ENCODE results near the gene THRA.
A peak's percentile ranks its signal among the peaks of the same experiment; 100 is the strongest.

The THRA gene

GRCh38 chr17:40076591-40076990 is 13.8 kb downstream of the THRA start:
- H3K27me3 Mint-ChIP-seq = no peaks in the 10 kb centered on the region
- H3K36me3 Mint-ChIP-seq (ENCODE audit: low read depth) = no peaks in the 10 kb centered on the region
- peaks cover 31% of the 10 kb centered on the region for H3K4me1 Mint-ChIP-seq
- no peak overlapping the region for H3K27ac Mint-ChIP-seq
- no peaks in the 10 kb centered on the region for H3K9me3 Mint-ChIP-seq
- DNase-seq (no peak), ATAC-seq (no peak)
- no peak overlapping the region for H3K4me3 Mint-ChIP-seq

GRCh38 chr17:40079545-40079944 is 16.8 kb downstream of the THRA start:
- H3K27ac Mint-ChIP-seq = no peak overlapping the region
- peaks cover 2% of the 10 kb centered on the region for H3K36me3 Mint-ChIP-seq (ENCODE audit: low read depth)
- ATAC-seq = no peak
- no peak overlapping the region for H3K4me3 Mint-ChIP-seq
- no peaks in the 10 kb centered on the region for H3K9me3 Mint-ChIP-seq
- H3K4me1 Mint-ChIP-seq = peaks cover 20% of the 10 kb centered on the region
- H3K27me3 Mint-ChIP-seq = no peaks in the 10 kb centered on the region
- DNase-seq = no peak

- no peaks in the 10 kb centered on the region for H3K4me1 Mint-ChIP-seq
- H3K36me3 Mint-ChIP-seq (ENCODE audit: low read depth) = peaks cover 6% of the 10 kb centered on the region
- no peaks in the 10 kb centered on the region for H3K9me3 Mint-ChIP-seq
- DNase-seq = no peak
- no peak for ATAC-seq
- no peak overlapping the region for H3K27ac Mint-ChIP-seq
- H3K27me3 Mint-ChIP-seq = no peaks in the 10 kb centered on the region
- H3K4me3 Mint-ChIP-seq = no peak overlapping the region
Measured at GRCh38 chr17:40084477-40084876, 21.7 kb downstream of the THRA start.

GRCh38 chr17:40086150-40087044 is 23.6 kb downstream of the THRA start:
- H3K9me3 Mint-ChIP-seq = no peaks in the 10 kb centered on the region
- no peak overlapping the region for H3K27ac Mint-ChIP-seq
- ATAC-seq (peak; percentile 30), DNase-seq (peak; percentile 77)
- H3K27me3 Mint-ChIP-seq = no peaks in the 10 kb centered on the region
- H3K4me3 Mint-ChIP-seq = no peak overlapping the region
- peaks cover 6% of the 10 kb centered on the region for H3K36me3 Mint-ChIP-seq (ENCODE audit: low read depth)
- H3K4me1 Mint-ChIP-seq = no peaks in the 10 kb centered on the region

- Mint-ChIP-seq H3K36me3 (ENCODE audit: low read depth) (peaks cover 6% of the 10 kb centered on the region), H3K27ac (peak overlapping the region; percentile 44), H3K27me3 (no peaks in the 10 kb centered on the region), H3K4me3 (no peak overlapping the region), H3K4me1 (no peaks in the 10 kb centered on the region), H3K9me3 (no peaks in the 10 kb centered on the region)
- ATAC-seq (no peak), DNase-seq (no peak)
Measured at GRCh38 chr17:40087049-40087794, 24.5 kb downstream of the THRA start.

GRCh38 chr17:40087903-40088718 is 25.3 kb downstream of the THRA start:
- no peak for ATAC-seq
- peaks cover 6% of the 10 kb centered on the region for H3K36me3 Mint-ChIP-seq (ENCODE audit: low read depth)
- H3K27me3 Mint-ChIP-seq = no peaks in the 10 kb centered on the region

GRCh38 chr17:40089077-40089895 is 26.5 kb downstream of the THRA start:
- no peak overlapping the region for H3K27ac Mint-ChIP-seq
- no peaks in the 10 kb centered on the region for H3K9me3 Mint-ChIP-seq
- no peaks in the 10 kb centered on the region for H3K27me3 Mint-ChIP-seq
- peaks cover 9% of the 10 kb centered on the region for H3K36me3 Mint-ChIP-seq (ENCODE audit: low read depth)
- H3K4me3 Mint-ChIP-seq = no peak overlapping the region
- H3K4me1 Mint-ChIP-seq = peaks cover 7% of the 10 kb centered on the region
- DNase-seq = no peak
- ATAC-seq = no peak

More at GRCh38 chr17:40087903-40088718, 25.3 kb downstream of the THRA start:
- Mint-ChIP-seq H3K4me3 (no peak overlapping the region), H3K4me1 (no peaks in the 10 kb centered on the region), H3K9me3 (no peaks in the 10 kb centered on the region), H3K27ac (no peak overlapping the region)
- no peak for DNase-seq

GRCh38 chr17:40090237-40091119 is 27.7 kb downstream of the THRA start:
- Mint-ChIP-seq H3K27me3 (no peaks in the 10 kb centered on the region), H3K9me3 (no peaks in the 10 kb centered on the region), H3K27ac (no peak overlapping the region), H3K4me1 (peaks cover 17% of the 10 kb centered on the region), H3K36me3 (ENCODE audit: low read depth) (peaks cover 10% of the 10 kb centered on the region), H3K4me3 (no peak overlapping the region)
- ATAC-seq (no peak), DNase-seq (no peak)

GRCh38 chr17:40091691-40092397 is 29.1 kb downstream of the THRA start:
- peaks cover 30% of the 10 kb centered on the region for H3K4me1 Mint-ChIP-seq

GRCh38 chr17:40092581-40092980 is 29.8 kb downstream of the THRA start:
- DNase-seq = no peak
- Mint-ChIP-seq H3K9me3 (no peaks in the 10 kb centered on the region), H3K4me1 (peaks cover 38% of the 10 kb centered on the region), H3K36me3 (ENCODE audit: low read depth) (peaks cover 15% of the 10 kb centered on the region), H3K27ac (no peak overlapping the region), H3K27me3 (no peaks in the 10 kb centered on the region), H3K4me3 (no peak overlapping the region)
- ATAC-seq = no peak

More at GRCh38 chr17:40091691-40092397, 29.1 kb downstream of the THRA start:
- H3K9me3 Mint-ChIP-seq = no peaks in the 10 kb centered on the region
- H3K27ac Mint-ChIP-seq = no peak overlapping the region
- peaks cover 16% of the 10 kb centered on the region for H3K36me3 Mint-ChIP-seq (ENCODE audit: low read depth)
- no peaks in the 10 kb centered on the region for H3K27me3 Mint-ChIP-seq
- no peak for ATAC-seq
- H3K4me3 Mint-ChIP-seq = no peak overlapping the region
- no peak for DNase-seq

- ATAC-seq (no peak), DNase-seq (no peak)
- H3K4me3 Mint-ChIP-seq = no peak overlapping the region
- no peaks in the 10 kb centered on the region for H3K27me3 Mint-ChIP-seq
- H3K27ac Mint-ChIP-seq = no peak overlapping the region
- no peaks in the 10 kb centered on the region for H3K9me3 Mint-ChIP-seq
- peaks cover 43% of the 10 kb centered on the region for H3K4me1 Mint-ChIP-seq
- H3K36me3 Mint-ChIP-seq (ENCODE audit: low read depth) = peaks cover 17% of the 10 kb centered on the region
Measured at GRCh38 chr17:40093005-40093579, 30.3 kb downstream of the THRA start.

GRCh38 chr17:40093580-40094201 is 30.9 kb downstream of the THRA start:
- no peaks in the 10 kb centered on the region for H3K27me3 Mint-ChIP-seq
- no peak for DNase-seq
- H3K4me3 Mint-ChIP-seq = no peak overlapping the region
- no peaks in the 10 kb centered on the region for H3K9me3 Mint-ChIP-seq
- no peak overlapping the region for H3K27ac Mint-ChIP-seq
- peaks cover 49% of the 10 kb centered on the region for H3K4me1 Mint-ChIP-seq
- peaks cover 22% of the 10 kb centered on the region for H3K36me3 Mint-ChIP-seq (ENCODE audit: low read depth)
- ATAC-seq = no peak

All from activated naive CD8-positive, alpha-beta T cell treated with anti-CD3 and anti-CD28 coated beads, Interleukin-2, amount 50 U/mL, for 24 hours (primary cell).